22Rv1 (cell line): Measurements from ENCODE around the gene FIS1.
"Not testable (repeated sequence)": the region's sequence is repeated elsewhere in the genome, so short reads cannot be mapped to it uniquely, and the experiment has no call there.

Source experiments
- ZFX ChIP-seq: fragments of 450-650 bp; IDR thresholded peaks from 2 replicates; pipeline ENCODE4 v1.6.1; 2017; ENCODE audit warnings: antibody characterized with exemption, borderline replicate concordance
- TF ChIP-seq, protein P1 (sequence below): fragments of 450-650 bp; IDR thresholded peaks from 2 replicates; pipeline ENCODE4 v1.5.1; 2017; ENCODE audit warnings: mild to moderate bottlenecking

DNA sequence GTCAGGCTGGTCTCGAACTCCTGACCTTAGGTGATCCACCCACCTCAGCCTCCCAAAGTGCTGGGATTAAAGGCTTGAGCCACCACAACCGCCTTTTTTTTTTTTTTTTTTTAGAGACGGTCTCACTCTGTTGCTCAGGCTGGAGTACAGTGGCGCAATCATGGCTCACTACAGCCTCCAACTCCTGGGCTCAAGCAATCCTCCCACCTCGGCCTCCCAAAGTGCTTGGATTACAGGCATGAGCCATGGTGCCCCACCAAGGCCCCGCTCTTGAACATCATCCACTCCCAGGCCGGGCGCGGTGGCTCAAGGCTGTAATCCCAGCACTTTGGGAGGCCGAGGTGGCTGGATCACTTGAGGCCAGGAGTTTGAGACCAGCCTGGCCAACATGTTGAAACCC, 45.4 kb downstream of the FIS1 start:
- TF ChIP-seq, protein P1, sequence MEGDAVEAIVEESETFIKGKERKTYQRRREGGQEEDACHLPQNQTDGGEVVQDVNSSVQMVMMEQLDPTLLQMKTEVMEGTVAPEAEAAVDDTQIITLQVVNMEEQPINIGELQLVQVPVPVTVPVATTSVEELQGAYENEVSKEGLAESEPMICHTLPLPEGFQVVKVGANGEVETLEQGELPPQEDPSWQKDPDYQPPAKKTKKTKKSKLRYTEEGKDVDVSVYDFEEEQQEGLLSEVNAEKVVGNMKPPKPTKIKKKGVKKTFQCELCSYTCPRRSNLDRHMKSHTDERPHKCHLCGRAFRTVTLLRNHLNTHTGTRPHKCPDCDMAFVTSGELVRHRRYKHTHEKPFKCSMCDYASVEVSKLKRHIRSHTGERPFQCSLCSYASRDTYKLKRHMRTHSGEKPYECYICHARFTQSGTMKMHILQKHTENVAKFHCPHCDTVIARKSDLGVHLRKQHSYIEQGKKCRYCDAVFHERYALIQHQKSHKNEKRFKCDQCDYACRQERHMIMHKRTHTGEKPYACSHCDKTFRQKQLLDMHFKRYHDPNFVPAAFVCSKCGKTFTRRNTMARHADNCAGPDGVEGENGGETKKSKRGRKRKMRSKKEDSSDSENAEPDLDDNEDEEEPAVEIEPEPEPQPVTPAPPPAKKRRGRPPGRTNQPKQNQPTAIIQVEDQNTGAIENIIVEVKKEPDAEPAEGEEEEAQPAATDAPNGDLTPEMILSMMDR: not testable (repeated sequence)
- TF ChIP-seq ZFX: not testable (repeated sequence)
